GM21786 (cell line): ENCODE data around the gene TENT4A.

Experiments
- ATAC-seq: cut with Tn5 transposase; IDR thresholded peaks from one replicate; pipeline ENCODE4 v1.9.1; 2021; ENCODE audit not compliant: unreplicated experiment

TENT4A gene

GRCh38 chr5:6717247-6717646, 4.0 kb downstream of the TENT4A start:
- ATAC-seq, result no peak

GRCh38 chr5:6717687-6718086, 4.5 kb downstream of the TENT4A start:
- no peak for ATAC-seq

- no peak for ATAC-seq
Observed at GRCh38 chr5:6718161-6718681, 5.0 kb downstream of the TENT4A start.

- ATAC-seq, result no peak
Observed at GRCh38 chr5:6718718-6719117, 5.5 kb downstream of the TENT4A start.

- no peak for ATAC-seq
Observed at GRCh38 chr5:6719417-6719816, 6.2 kb downstream of the TENT4A start.

GRCh38 chr5:6719896-6720560, 6.8 kb downstream of the TENT4A start:
- ATAC-seq, result no peak

- ATAC-seq, result no peak
Observed at GRCh38 chr5:6720561-6720921, 7.3 kb downstream of the TENT4A start.

- no peak for ATAC-seq
Observed at GRCh38 chr5:6721442-6721841, 8.2 kb downstream of the TENT4A start.

- ATAC-seq, result peak; percentile 52
Observed at GRCh38 chr5:6722015-6722414, 8.8 kb downstream of the TENT4A start.

- ATAC-seq, result no peak
Observed at GRCh38 chr5:6723122-6723815, 10.0 kb downstream of the TENT4A start.

- no peak for ATAC-seq
Observed at GRCh38 chr5:6723816-6724300, 10.6 kb downstream of the TENT4A start.

- ATAC-seq, result no peak
Observed at GRCh38 chr5:6724321-6724929, 11.2 kb downstream of the TENT4A start.

GRCh38 chr5:6725421-6725820, 12.2 kb downstream of the TENT4A start:
- no peak for ATAC-seq

- ATAC-seq, result no peak
Observed at GRCh38 chr5:6726006-6726405, 12.8 kb downstream of the TENT4A start.

- no peak for ATAC-seq
Observed at GRCh38 chr5:6727231-6727630, 14.0 kb downstream of the TENT4A start.

GRCh38 chr5:6728011-6728794, 15.0 kb downstream of the TENT4A start:
- peak; percentile 77 for ATAC-seq

- no peak for ATAC-seq
Observed at GRCh38 chr5:6728795-6729183, 15.6 kb downstream of the TENT4A start.

- ATAC-seq, result peak; percentile 19
Observed at GRCh38 chr5:6729386-6730310, 16.4 kb downstream of the TENT4A start.

- peak; percentile 22 for ATAC-seq
Observed at GRCh38 chr5:6730407-6730806, 17.2 kb downstream of the TENT4A start.

GRCh38 chr5:6730807-6731206, 17.6 kb downstream of the TENT4A start:
- no peak for ATAC-seq
